GM21529 (cell line): ENCODE data around the gene ZNF786.
"Not testable (repeated sequence)": the region's sequence is repeated elsewhere in the genome, so short reads cannot be mapped to it uniquely, and the experiment has no call there.

Experiments
- ATAC-seq: cut with Tn5 transposase; IDR thresholded peaks from one replicate; pipeline ENCODE4 v1.9.1; 2021; ENCODE audit not compliant: unreplicated experiment

Gene ZNF786, protein sequence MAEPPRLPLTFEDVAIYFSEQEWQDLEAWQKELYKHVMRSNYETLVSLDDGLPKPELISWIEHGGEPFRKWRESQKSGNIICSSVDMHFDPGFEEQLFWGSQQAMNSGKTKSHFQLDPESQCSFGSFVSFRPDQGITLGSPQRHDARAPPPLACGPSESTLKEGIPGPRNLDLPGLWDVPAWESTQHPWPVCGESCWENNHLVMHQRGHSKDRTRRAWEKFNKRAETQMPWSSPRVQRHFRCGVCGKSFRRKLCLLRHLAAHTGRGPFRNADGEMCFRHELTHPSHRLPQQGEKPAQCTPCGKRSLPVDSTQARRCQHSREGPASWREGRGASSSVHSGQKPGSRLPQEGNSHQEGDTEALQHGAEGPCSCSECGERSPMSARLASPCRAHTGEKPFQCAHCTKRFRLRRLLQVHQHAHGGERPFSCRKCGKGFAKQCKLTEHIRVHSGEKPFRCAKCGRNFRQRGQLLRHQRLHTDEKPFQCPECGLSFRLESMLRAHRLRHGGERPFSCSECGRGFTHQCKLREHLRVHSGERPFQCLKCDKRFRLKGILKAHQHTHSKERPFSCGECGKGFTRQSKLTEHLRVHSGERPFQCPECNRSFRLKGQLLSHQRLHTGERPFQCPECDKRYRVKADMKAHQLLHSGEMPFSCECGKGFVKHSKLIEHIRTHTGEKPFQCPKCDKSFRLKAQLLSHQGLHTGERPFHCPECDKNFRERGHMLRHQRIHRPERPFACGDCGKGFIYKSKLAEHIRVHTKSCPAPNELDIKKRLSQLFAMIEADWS

GRCh38 chr7:149090397-149091195 is at the start of gene ZNF786:
TSS of gene ZNF786 (minus strand) at chr7:149090718. CDS start at chr7:149090640, 78 bp downstream.
- peak; percentile 73 for ATAC-seq

DNA sequence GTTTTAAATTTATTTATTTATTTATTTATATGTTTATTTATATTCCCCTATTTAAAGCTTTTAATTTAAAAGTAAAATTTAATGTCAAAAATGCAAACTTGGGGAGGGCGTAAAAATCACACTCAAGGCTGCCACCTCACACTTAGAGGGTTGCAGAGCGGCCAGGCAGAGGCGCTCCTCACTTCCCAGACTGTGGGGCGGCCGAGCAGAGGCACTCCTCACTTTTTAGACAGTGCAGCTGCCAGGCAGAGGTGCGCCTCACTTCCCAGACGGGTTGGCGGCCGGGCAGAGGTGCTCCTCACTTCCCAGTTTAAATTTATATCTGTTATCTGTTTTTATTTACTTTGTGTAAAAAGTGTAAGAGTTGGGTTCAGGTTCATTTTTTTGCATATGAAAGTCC is 45.6 kb upstream of the ZNF786 start:
- no peak for ATAC-seq

DNA sequence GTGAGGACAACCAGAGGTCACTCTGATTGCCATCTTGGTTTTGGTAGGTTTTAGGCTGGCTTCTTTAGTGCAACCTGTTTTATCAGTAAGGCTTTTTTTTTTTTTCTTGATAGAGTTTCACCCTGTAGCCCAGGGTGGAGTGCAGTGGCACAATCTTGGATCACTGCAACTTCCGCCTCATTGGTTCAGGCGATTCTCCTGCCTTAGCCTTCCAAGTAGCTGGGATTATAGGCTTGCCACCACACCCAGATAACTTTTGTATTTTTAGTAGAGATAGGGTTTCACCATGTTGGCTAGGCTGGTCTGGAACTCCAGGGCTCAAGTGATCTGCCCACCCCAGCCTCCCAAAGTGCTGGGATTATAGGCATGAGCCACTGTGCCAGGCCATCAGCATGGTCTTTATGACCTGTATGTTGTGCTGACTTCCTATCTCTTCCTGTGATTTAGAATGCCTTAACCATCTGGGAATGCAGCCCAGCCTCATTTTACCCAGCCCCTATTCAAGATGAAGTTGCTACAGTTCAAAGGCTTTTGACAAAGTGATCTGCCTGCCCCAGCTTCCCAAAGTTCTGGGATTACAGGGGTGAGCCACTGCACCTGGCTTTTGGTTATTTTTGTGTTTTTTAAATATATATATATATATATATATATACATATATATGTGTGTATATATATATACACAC is 42.7 kb upstream of the ZNF786 start:
- no peak for ATAC-seq

- no peak for ATAC-seq
Measured at GRCh38 chr7:149130572-149131198, 40.2 kb upstream of the ZNF786 start.

DNA sequence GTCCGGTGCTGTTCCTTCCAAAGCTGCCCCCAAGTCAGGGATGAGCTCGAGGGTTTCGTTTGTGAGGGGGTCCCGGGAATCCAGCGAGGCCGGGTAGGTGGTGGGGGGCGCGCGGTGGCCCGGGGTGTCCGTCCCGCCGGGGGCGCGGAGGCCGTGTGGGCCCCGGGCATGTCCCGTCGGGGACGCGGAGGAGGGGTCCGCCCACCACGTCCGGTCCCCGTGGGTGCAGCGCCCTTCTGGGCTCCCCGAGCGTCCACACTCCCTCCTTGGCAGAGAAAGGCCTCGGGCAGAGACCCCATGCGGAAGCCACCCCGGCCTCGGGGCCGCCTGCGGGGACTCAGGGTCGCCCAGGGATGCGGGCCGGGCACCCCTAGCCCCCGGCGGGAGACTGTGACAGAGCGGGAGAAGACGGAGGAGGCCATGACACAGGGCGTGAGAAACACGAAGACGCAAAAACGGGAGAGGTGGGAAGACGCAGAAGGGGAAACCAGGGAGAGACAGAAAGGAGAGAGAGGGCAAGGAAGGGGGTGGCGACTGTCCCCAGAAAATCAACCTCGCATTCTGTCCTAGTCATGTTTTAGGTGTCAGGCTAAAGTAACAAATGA is 36.2 kb upstream of the ZNF786 start:
- ATAC-seq, result peak; percentile 47

DNA sequence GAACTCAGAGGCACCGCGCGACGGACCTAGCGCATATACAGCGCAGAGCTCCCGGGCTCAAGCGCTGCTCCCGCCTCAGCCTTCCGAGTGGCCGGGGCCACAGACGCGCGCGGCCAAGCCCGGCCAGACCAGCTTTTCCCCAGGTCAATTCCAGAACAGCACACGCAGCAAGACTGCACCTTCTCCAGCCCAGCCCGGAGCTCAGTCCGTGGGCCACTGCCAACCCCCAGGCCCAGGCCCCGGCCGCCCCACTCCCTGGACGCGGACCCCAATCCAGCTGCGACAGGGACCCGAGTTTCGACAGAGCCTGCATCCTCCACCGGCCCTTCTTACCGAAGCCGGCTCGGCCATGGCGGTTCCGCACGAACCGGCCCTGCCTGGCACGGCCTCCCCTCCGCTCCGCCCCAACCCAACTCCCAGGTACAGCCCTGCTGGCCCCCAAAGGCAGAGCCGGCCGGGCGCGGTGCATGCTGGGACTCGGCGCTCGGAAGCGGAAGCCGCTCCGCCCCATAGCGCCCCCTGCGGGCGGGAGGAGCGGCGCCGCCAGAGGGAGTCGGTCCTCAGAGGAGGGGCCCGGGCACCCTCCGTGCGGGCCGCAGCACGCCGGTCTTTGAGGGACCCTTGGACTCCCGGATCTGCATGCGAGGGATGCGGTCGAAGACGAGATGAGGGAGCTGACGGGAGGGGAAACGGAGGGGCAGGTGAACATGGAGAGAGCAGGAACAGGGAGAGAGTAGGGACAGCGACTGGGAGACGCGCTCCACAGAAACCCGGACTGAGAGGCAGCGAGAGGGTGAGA is 35.5 kb upstream of the ZNF786 start, which contains the start of gene ZNF425:
Gene ZNF425, minus strand, starts transcription at position 462 of the 799 bp plus-strand sequence. Its CDS starts 111 bp downstream, at position 351.
- ATAC-seq, result peak; percentile 82

DNA sequence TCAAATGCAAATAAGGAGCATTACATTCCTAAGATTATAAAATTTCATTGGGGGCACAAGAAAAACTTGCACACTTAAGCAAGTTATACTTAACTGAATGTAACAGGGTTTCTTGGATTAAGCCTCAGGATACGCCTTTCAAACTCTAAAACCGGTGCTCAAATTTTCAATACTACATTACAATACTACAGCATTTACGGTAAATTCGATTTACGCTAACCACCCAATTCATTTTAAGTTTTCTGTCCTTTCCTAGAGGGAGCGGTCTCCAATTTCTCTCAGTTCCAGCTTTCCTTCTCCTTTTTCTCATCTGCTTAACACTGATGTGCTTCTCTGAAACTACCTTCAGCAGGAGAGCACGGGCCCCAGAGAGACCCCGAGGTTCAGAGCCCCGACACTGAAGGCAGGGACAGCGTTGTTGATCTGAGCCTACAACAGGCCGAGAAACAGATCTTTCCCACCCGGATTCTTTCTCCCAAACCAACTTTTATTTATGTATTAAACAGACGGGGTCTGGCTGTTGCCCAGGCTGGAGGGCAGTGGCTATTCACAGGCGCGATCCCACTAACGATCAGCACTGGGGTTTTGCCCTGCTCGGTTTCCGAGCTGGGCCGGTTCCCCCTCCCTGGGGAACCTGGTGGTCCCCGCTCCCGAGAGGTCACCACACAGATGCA is 34.8 kb upstream of the ZNF786 start:
- no peak for ATAC-seq

DNA sequence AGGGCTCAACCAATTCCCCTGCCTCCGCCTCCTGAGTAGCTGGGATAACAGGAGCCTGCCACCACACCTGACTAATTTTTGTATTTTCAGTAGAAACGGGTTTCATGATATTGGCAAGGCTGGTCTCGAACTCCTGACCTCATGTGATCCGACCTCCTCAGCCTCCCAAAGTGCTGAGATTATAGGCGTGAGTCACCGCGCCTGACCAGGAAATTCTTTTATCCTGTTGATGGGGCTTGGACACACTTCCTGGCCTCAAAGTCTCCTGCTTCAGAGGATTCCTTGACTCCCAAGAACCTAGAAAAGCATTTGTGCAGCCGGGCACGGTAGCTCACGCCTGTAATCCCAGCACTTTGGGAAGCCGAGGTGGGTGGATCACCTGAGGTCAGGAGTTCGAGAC is 19.5 kb upstream of the ZNF786 start:
- ATAC-seq, result no peak

DNA sequence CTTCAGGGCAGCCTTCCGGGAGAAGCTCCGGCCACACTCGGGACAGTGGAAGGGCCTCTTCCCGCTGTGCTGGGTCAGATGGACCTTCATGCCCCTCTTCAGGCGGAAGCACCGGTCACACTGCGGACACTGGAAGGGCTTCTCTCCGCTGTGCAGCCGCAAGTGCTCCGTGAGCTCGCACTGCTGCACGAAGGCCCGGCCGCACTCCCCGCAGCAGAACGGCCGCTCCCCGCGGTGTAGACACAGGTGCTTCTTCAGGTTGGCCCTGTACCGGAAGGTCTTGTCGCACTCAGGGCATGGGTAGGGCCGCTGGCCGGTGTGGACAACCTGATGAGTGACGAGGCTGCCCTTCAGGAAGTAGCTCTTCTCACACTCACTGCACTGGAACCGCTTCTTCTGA is 14.2 kb upstream of the ZNF786 start:
- ATAC-seq, result no peak

DNA sequence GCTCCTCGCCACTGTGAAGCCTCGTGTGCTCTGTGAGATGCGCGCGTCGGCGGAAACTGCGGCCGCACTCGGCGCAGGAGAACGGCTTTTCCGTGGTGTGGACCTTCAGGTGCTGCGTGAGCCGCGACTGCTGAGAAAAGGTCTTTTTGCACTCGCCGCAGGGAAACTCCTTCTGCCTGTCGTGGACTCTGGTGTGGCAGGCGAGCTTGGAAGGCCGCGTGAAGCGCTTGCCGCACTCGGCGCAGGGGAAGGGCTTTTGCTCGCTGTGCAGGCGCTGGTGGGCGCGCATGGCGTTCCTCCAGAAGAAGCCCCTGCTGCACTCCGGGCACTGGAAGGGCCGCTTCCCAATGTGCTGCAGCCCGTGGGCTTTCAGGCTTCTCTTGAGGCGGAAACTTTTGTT is 13.7 kb upstream of the ZNF786 start:
- no peak for ATAC-seq

GRCh38 chr7:149103424-149103823 is 12.9 kb upstream of the ZNF786 start:
- ATAC-seq, result no peak

GRCh38 chr7:149102666-149103065 is 12.1 kb upstream of the ZNF786 start:
- ATAC-seq, result no peak

DNA sequence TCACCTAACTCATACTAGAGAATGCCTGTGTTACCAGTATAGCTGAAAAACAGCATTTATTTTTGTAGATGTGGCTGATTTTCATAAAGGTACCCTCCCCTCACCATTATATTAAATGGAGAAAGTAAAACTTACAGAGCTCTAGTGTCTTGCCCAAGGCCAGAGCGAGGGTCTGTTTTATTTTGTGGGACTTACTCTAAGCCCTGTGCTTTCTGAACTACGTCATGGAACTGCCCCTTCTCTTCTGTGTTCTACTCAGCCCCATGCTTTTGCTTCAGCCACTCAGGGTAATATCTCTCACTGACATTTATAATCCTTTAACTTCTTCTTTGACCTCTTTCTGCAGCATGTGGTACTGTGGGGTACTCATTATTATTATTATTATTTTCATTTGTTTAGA is 10.3 kb upstream of the ZNF786 start:
- ATAC-seq, result no peak

GRCh38 chr7:149099058-149099457 is 8.5 kb upstream of the ZNF786 start:
- ATAC-seq, result no peak

DNA sequence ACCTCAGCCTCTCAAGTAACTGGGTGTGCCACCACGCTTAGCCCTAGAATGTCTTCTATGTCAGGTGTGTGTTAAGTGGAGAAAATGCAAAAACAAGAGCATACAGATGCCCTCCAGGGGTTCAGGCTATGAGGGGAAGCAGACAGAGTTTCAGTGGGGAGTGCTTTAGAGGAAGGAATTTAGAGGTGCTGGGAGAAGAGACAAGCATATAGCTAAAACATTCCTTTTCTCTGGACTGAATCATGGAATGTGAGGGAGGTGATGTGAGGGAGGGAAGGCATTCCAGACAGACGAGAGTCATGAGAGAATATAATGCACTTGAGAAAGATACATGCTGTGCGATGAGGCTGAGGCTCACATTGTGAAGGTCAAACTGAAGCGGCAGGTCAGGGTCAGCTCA is 6.6 kb upstream of the ZNF786 start:
- no peak for ATAC-seq

GRCh38 chr7:149093228-149093627 is 2.7 kb upstream of the ZNF786 start:
- ATAC-seq, result no peak

- ATAC-seq, result not testable (repeated sequence)
Measured at GRCh38 chr7:149092244-149092643, 1.7 kb upstream of the ZNF786 start.

- ATAC-seq, result no peak
Measured at GRCh38 chr7:149087376-149087775, 3.1 kb downstream of the ZNF786 start.
